Measurements from ENCODE around the gene MEF2D.

MEF2D gene

DNA sequence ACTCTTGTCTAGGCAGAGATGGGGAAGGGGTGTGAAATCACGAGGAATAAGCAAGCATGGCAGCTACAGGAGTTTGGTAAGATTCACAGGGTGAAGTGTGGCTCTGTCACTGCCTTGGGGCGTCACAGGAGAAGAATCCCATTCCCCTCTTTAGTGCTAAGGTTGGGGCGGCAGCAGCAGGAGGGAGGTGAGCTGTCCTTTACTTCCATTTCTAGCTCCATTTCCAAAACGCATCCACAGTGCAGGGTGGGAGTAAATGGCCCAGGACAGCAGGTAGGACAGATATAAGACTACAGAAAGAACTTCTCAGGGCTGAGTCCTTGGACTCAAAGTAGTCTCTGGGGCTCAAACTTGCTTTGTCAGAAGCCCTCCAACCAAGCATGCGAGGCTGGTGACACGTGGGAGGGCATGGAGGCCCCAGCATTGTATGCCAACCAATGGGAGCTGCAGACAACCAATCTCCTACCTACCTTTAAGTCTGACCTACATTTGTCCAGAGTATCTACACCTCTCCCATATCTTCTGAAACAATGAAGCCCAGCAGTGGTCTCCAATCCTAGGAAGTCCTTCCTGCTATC lies 8.5 kb downstream of the MEF2D start:
- no peaks in the 10 kb centered on the region for H3K9me3 ChIP-seq (ENCODE audit: control insufficient read depth, insufficient read depth, low read length)
- no peak overlapping the region for H3K9ac ChIP-seq (ENCODE audit: low read depth, low read length)
- peaks cover 54% of the 10 kb centered on the region for H3K4me1 ChIP-seq (ENCODE audit: insufficient read depth, low read length)
- no peaks in the 10 kb centered on the region; the same call in 1 of the 2 replicates for H3K36me3 ChIP-seq (ENCODE audit: insufficient read depth, low read length)

DNA sequence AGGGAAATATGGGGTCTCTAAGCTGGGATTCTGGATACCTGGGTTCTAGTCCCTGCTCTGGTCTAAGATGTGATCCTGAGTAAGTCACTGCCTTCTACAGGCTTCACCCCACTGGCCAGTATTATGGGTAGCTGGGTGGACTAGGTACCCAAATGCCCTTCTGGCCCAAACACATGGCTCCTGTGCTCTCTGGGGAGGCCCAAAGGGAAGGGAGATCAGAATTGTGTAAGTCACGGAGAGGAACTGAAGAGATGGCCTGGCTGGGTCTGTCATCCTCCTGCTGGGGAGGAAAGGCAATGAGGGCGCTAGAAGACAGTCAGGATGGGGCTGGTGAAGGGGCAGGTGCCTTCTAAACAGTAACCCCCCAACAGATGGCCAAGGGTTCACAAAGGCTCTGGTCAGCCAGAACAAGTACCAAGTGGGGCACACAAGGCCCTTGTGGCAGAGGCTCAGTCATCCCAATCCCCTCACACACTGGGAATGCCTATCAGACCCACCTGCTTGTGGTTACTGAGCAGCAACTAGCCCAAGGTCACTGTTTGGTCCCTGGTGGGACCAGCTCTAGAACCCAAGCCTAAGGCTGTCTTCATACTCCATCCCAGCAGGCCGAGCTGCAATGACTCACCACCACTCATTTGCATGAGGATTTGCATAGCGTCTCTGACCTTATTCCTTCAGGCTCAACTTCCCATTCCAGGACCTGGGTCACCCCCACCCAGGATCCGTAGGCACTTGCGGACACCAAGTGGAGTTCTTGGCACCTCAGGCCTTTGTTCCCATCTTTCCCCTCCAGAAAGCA lies 9.2 kb downstream of the MEF2D start:
- Histone ChIP-seq H3K9ac (ENCODE audit: low read depth, low read length) (no peak overlapping the region; the same call in 1 of the 2 replicates), H3K9me3 (ENCODE audit: control insufficient read depth, insufficient read depth, low read length) (no peaks in the 10 kb centered on the region), H3K4me1 (ENCODE audit: insufficient read depth, low read length) (peaks cover 47% of the 10 kb centered on the region), H3K36me3 (ENCODE audit: insufficient read depth, low read length) (no peaks in the 10 kb centered on the region; the same call in 1 of the 2 replicates)

DNA sequence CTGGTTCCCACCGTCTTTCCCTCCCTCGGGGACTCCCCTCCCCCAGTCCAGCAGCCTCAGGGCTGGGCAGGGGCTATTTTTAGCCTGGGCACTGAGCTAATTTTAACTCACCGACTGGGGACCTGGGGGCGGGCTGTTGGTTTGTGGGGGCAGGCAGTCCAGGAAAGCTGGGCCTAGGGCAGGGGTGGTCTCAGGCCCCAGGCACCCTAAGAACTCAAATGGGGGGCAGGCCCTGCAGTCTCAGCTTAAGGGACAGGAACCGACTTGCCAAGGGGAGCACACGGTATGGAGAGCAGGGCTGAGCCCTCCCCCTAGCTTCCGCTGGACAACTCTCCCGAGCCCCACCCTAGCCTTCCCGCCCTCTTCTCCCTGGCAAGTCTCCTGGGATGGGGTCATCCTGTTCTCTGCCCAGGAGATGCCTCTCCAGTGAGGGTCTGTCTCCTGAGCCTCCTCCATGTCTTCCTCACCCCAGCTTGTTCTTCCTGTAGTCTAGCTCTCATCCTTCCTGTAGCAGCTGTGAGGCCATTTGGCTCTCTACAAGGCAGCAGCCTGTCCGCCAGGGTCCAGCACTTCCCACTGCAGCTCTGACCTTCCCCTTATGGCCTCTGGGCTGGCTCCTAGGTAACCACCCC lies 10.1 kb downstream of the MEF2D start:
- Histone ChIP-seq H3K36me3 (ENCODE audit: insufficient read depth, low read length) (no peaks in the 10 kb centered on the region), H3K4me1 (ENCODE audit: insufficient read depth, low read length) (peaks cover 39% of the 10 kb centered on the region), H3K9ac (ENCODE audit: low read depth, low read length) (peak overlapping the region; percentile 23; the same call in 1 of the 2 replicates), H3K9me3 (ENCODE audit: control insufficient read depth, insufficient read depth, low read length) (no peaks in the 10 kb centered on the region)

DNA sequence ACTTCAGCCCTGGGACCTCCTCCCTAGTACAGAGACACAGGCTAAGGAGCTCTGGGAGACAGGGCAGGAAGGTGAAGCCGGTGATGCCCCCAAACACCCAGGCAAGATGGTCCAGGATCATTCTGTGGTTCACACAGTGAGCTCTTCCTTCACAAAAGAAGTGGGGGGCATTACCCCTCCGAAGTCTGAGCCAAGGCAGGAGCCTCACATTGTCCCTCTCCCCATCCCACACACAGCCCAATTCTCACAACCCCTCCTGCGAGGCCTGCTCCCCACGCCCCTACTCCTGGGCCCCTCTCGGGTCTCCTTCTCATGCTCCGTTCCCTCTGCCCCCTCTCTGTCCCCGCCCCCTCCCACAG lies 10.7 kb downstream of the MEF2D start:
- H3K4me1 ChIP-seq (ENCODE audit: insufficient read depth, low read length) = peaks cover 39% of the 10 kb centered on the region
- no peaks in the 10 kb centered on the region for H3K9me3 ChIP-seq (ENCODE audit: control insufficient read depth, insufficient read depth, low read length)
- peak overlapping the region; percentile 23; the same call in 1 of the 2 replicates for H3K9ac ChIP-seq (ENCODE audit: low read depth, low read length)
- no peaks in the 10 kb centered on the region for H3K36me3 ChIP-seq (ENCODE audit: insufficient read depth, low read length)

DNA sequence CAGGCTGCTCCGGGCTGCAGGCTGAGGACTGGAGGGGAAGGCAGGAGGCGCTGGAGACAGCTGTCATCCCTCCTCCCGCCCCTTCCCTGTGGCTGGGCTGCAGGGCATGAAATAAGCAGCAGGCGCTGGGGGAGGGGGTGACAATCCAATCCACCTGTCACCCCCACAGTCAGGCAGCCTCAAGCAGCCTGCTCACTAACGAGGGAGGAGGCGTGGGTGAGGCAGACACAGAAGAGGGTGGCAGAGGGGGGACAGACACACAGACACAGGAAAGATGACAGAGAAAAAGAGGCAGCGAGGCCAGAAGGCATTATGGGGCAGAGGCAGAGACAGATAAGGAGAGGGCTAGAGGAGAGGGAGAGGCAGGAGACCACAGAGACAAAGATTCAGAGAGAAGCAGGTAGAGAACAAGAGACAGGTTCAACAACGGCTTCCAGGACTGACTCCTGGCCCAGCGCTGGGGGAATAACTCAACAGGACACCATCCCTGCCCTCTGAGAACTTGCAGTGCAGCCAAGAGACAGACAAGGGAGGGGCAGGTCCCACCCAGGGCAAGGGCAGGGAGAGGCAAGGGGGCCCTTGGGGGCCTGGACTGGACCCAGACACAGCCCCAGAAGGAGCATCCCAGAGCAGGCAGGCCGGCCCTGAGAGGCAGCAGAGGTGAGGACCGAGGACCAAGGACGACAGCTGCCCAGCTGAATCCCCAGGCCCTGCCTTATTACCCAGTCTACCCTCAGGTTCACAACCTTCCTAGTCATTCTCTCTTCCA lies 11.2 kb downstream of the MEF2D start:
- no peak overlapping the region for H3K9ac ChIP-seq (ENCODE audit: low read depth, low read length)
- peaks cover 39% of the 10 kb centered on the region for H3K4me1 ChIP-seq (ENCODE audit: insufficient read depth, low read length)
- H3K9me3 ChIP-seq (ENCODE audit: control insufficient read depth, insufficient read depth, low read length) = no peaks in the 10 kb centered on the region
- no peaks in the 10 kb centered on the region for H3K36me3 ChIP-seq (ENCODE audit: insufficient read depth, low read length)

DNA sequence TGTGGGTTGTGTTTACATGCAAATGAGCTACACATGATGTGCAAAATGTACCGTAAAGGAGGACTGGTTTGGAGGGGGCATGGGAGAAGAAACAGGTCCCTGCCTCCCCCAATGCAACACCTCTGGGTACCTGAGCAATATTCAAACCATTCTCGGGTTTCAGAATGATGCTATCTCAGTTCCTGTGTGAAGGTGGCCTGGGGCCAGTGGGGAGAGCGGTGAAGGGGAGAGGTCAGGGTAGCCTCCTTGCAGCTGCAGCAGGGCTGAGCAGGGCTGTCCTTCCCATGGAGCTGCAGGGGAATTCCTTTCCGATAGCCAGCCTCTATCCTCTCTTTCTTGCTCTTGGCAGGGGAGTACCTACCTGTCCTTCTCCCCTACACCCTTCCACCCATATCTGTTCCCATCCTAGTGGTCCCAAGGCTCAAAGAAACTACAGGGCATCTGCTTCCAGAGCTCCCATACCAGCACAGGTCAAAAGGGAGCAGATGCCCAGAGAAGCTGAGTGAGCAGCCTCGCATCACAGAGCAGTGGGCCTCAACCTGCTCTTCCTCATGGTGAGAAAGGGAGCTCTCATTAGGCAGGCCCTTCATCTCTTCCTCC lies 11.9 kb downstream of the MEF2D start:
- Histone ChIP-seq H3K9me3 (ENCODE audit: control insufficient read depth, insufficient read depth, low read length) (no peaks in the 10 kb centered on the region), H3K4me1 (ENCODE audit: insufficient read depth, low read length) (peaks cover 39% of the 10 kb centered on the region), H3K9ac (ENCODE audit: low read depth, low read length) (no peak overlapping the region), H3K36me3 (ENCODE audit: insufficient read depth, low read length) (no peaks in the 10 kb centered on the region)

DNA sequence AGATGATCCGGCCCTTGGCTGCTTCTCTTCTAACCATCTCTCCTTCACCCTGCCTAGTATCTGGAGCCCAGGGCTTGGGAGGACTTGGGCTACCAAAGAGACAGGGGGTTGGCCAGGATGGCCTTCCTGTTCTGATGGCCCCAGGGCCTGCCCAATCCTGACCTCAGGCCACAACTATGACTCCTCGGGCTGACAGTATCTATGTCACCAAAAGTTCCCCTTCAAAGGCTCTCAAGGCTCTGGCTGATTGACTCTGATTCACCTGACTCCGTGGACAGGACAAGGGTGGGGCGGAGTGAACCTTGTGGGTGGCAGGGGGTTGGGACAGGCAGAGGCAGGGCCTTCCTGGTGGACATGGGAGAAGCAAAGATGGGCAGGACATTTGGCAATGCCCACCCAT lies 12.7 kb downstream of the MEF2D start:
- Histone ChIP-seq H3K9me3 (ENCODE audit: control insufficient read depth, insufficient read depth, low read length) (no peaks in the 10 kb centered on the region), H3K36me3 (ENCODE audit: insufficient read depth, low read length) (no peaks in the 10 kb centered on the region), H3K4me1 (ENCODE audit: insufficient read depth, low read length) (peaks cover 32% of the 10 kb centered on the region), H3K9ac (ENCODE audit: low read depth, low read length) (no peak overlapping the region)

DNA sequence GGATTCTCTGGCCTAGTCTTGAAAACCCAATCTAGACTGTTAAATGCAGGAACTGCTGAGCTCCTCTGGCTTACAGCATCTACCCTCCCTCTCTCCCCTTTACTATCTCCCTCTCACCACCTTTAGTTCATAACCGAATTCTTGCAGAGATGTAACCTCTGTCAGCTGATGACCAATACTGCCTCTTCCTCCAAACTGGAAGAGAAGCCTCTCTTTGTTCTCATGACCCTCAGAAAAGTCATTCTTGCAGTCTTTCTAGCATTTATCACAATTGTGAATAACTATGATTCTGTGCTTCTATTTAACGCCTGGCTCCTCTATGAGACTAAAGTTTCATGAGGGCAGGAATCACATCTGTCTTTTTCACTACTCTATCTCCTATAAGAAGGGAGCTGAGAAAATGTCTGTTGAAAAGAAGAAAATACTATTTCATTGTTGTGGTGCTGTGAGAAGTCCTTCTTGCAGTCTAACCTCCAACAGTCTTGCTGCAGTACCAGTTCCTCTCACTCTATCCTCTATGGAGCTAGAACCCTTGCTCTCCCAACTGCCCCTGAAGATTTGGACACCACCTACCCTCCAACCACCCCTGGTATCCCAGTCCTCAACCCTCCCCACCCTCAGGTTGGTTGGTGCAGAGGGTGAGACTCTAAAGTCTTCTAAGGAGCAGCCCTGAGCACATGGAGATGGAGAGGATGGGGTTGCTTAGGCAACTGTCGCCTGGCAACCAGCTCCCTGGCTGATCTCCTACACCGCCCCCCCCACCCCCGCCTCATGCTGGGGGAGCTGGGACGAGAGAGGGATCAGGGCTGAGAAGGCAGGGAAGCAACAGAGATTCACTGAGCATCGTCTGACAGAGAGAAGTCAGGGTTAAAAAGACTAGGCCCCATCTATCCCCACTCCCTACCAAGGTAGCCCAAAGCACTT lies 13.9 kb downstream of the MEF2D start:
- peaks cover 31% of the 10 kb centered on the region for H3K4me1 ChIP-seq (ENCODE audit: insufficient read depth, low read length)
- no peaks in the 10 kb centered on the region for H3K36me3 ChIP-seq (ENCODE audit: insufficient read depth, low read length)
- no peak overlapping the region for H3K9ac ChIP-seq (ENCODE audit: low read depth, low read length)
- H3K9me3 ChIP-seq (ENCODE audit: control insufficient read depth, insufficient read depth, low read length) = no peaks in the 10 kb centered on the region

DNA sequence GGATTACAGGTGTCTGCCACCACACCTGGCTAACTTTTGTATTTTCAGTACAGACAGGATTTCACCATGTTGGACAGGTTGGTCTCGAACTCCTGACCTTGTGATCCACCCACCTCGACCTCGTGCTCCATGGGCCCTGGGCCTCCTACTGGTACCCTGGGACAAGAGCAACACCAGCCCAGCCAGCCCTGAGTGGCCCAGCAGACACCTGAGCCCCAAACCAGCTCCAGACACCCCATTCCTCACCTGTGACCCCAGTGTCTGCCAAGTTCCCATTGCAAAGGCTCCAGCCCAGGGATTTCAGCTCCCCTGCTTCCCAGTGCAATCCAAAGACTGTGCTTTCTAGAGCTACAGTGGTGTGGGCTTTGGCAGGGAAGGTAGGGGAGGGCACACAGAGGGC lies 14.6 kb downstream of the MEF2D start:
- peaks cover 32% of the 10 kb centered on the region for H3K4me1 ChIP-seq (ENCODE audit: insufficient read depth, low read length)
- H3K36me3 ChIP-seq (ENCODE audit: insufficient read depth, low read length) = no peaks in the 10 kb centered on the region
- no peak overlapping the region for H3K9ac ChIP-seq (ENCODE audit: low read depth, low read length)
- H3K9me3 ChIP-seq (ENCODE audit: control insufficient read depth, insufficient read depth, low read length) = no peaks in the 10 kb centered on the region

DNA sequence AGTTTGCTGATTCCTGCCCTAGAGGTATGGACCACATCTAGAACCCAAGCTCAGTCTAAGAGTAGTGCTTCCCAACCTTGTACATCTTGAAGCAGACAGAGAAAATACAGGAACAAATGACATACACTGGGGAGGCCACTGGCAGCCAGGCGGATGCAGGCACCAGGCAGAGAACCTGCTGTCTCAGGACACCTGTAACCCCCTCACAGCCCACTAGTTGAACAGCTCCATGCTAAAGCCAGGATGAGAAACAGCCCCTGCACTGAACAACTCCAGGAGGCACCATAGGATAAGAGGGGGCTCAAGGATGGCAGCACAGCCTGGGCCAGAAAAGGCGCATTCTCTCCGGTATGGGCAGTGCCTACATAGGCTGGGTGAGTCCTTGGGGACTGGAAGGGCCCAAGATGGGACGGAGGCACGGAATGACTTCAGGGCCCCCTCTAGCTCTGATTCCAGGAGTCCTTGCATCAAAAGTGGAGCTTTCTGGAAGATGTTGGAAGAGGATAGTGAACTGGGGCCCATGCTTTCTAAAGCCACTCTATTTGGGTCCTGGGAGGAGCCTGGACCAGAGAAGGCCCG lies 16.0 kb downstream of the MEF2D start:
- Histone ChIP-seq H3K36me3 (ENCODE audit: insufficient read depth, low read length) (peaks cover 3% of the 10 kb centered on the region; the same call in 1 of the 2 replicates), H3K9me3 (ENCODE audit: control insufficient read depth, insufficient read depth, low read length) (no peaks in the 10 kb centered on the region), H3K9ac (ENCODE audit: low read depth, low read length) (no peak overlapping the region), H3K4me1 (ENCODE audit: insufficient read depth, low read length) (peaks cover 25% of the 10 kb centered on the region)

DNA sequence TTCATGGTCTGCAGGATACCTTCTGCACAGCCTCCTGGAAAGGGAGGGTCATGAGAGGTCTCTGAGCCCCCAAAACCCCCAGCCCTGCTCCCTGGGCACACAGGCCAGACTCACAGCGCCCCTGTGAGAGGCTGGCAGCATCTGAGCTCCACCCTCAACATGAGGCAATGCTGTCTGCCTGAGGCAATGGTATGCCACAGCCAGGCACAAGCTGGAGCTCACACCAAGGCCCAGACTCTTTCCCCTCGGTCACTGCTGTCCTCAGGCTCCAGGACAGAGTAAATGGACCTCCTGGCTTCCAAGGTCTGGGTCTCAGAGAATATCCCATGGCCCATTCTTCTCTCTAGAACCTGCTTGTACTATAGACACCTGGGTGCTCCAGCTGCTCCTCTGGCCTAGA lies 17.2 kb downstream of the MEF2D start:
- peaks cover 5% of the 10 kb centered on the region for H3K36me3 ChIP-seq (ENCODE audit: insufficient read depth, low read length)
- no peak overlapping the region for H3K9ac ChIP-seq (ENCODE audit: low read depth, low read length)
- no peaks in the 10 kb centered on the region for H3K9me3 ChIP-seq (ENCODE audit: control insufficient read depth, insufficient read depth, low read length)
- H3K4me1 ChIP-seq (ENCODE audit: insufficient read depth, low read length) = peaks cover 13% of the 10 kb centered on the region

DNA sequence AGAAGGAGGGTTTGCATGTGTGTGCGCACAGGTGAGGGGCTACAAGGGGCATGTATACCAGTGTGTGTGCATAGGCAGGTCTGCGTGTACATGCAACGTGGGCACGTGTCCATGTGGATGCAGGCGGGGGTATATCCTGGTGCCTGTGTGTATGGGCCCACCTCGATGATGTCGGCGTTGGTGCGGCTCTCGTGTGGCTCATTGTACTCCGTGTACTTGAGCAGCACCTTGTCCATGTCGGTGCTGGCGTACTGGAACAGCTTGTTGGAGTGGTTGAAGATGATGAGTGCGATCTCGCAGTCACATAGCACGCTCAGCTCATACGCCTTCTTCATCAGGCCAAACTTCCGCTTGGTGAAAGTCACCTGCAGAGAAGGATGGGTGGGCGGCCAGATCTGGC lies 18.3 kb downstream of the MEF2D start:
- H3K36me3 ChIP-seq (ENCODE audit: insufficient read depth, low read length) = peaks cover 5% of the 10 kb centered on the region
- H3K4me1 ChIP-seq (ENCODE audit: insufficient read depth, low read length) = peaks cover 14% of the 10 kb centered on the region
- H3K9ac ChIP-seq (ENCODE audit: low read depth, low read length) = no peak overlapping the region
- no peaks in the 10 kb centered on the region for H3K9me3 ChIP-seq (ENCODE audit: control insufficient read depth, insufficient read depth, low read length)

DNA sequence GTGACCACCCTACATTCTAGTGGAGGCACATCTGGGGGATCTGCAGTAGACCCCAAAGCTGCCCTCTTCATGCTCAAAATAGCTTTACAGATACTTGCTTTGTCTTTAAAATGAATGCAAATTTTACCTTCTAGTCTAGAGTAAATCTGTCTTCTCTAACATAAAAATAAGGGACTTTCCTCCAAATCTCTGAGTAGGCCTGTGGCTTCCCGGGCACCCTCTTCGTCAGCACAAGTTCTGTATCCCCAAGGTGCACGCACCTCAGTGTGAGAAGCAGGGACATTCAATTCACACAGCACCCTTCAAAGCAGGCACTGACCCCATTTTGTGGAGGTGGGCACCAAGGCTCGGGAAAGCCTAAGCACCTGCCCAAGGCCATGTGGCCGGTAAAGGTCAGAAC lies 19.0 kb downstream of the MEF2D start:
- H3K36me3 ChIP-seq (ENCODE audit: insufficient read depth, low read length) = peaks cover 5% of the 10 kb centered on the region
- H3K4me1 ChIP-seq (ENCODE audit: insufficient read depth, low read length) = peaks cover 21% of the 10 kb centered on the region
- no peak overlapping the region for H3K9ac ChIP-seq (ENCODE audit: low read depth, low read length)
- H3K9me3 ChIP-seq (ENCODE audit: control insufficient read depth, insufficient read depth, low read length) = no peaks in the 10 kb centered on the region

All from ES-I3 (cell line).